Cardiac fibroblast (primary cell): ENCODE measurements around the gene FN1.

ENCODE experiments used
- DNase-seq, 2 donors: peaks; one replicate each; pipeline versions ENCODE4 v3.0.0 to v3.0.0-alpha.2; 2010; ENCODE audit warnings: low read depth in 2 of 2
- H3K4me3 ChIP-seq, 2 donors: replicated peaks in 1 of 2; 1 replicate in 1 of 2; 2 replicates in 1 of 2; pipeline ENCODE4 v1.5.1; 2011; ENCODE audit warnings: low read depth in 2 of 2, low read length in 2 of 2, mild to moderate bottlenecking in 2 of 2, moderate library complexity in 1 of 2
- CTCF ChIP-seq: IDR thresholded peaks from one replicate; pipeline ENCODE4 v1.5.1; 2011; ENCODE audit warnings: low read depth, mild to moderate bottlenecking, low read length, inconsistent platforms

Gene FN1

GRCh38 chr2:215442401-215442787 is 6.5 kb upstream of the FN1 start:
- no peak for DNase-seq
- H3K4me3 ChIP-seq: no peak overlapping the region
- no peak for TF ChIP-seq CTCF

GRCh38 chr2:215441560-215442400 is 5.9 kb upstream of the FN1 start:
- TF ChIP-seq CTCF: no peak
- no peak overlapping the region for H3K4me3 ChIP-seq
- peak in 1 of 2 donors; percentile 17 for DNase-seq

- peak in 1 of 2 donors; percentile 28 for DNase-seq
- no peak overlapping the region for H3K4me3 ChIP-seq
- TF ChIP-seq CTCF: no peak
Measured at GRCh38 chr2:215439980-215440512, 4.2 kb upstream of the FN1 start.

GRCh38 chr2:215439404-215439803 is 3.5 kb upstream of the FN1 start:
- TF ChIP-seq CTCF: no peak
- DNase-seq: peak in 1 of 2 donors; percentile 33
- H3K4me3 ChIP-seq: no peak overlapping the region

- peak; percentile 49 to 61 for DNase-seq
- TF ChIP-seq CTCF: no peak
- peak overlapping the region in 1 of 2 donors; percentile 52 for H3K4me3 ChIP-seq
Measured at GRCh38 chr2:215437614-215438013, 1.7 kb upstream of the FN1 start.

GRCh38 chr2:215436705-215437565 is 1.1 kb upstream of the FN1 start:
- peak; percentile 60 to 72 for DNase-seq
- no peak for TF ChIP-seq CTCF
- H3K4me3 ChIP-seq: peak overlapping the region; percentile 52 to 59
